ENCODE measurements around the gene PELI2. TPM values are rescaled to one million over a fixed set of nuclear protein-coding genes. Genes with fewer than 3 reads are reported as not detected.

PELI2 gene
- total RNA-seq, 2 donors from 2014 or later: 31.6 to 41.8 TPM

DNA sequence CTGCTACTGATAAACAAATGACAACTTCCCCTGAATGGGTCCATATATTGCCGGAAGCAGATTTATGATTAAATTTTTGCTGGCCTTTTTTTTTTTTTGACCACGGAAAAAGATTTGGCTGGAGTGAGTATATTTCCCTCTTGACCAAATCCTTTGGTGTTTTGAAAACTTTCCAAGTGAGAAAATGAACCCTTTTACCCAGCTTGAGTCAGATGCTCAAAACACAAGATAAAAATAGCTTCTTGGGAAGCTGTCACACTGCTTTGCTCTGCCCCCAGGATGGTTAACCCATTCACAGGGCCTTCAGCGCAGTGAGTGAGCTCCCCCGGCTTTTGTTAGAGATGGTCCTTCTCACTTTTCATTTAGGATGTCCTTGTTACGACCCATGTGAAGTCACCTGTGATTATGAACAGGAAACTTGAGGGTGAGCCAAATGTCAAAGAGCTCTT lies 224.3 kb downstream of the PELI2 start:
- no peak overlapping the region for H3K4me3 ChIP-seq
- ATAC-seq (peak; percentile 28), DNase-seq (no peak)
- no peaks in the 10 kb centered on the region for H3K9me3 ChIP-seq
- intact Hi-C loops (cut with DNase I): no loop called here
- no peak overlapping the region for H3K27ac ChIP-seq
- no peaks in the 10 kb centered on the region for H3K27me3 ChIP-seq
- no peaks in the 10 kb centered on the region for H3K4me1 ChIP-seq
- H3K36me3 ChIP-seq (replicated peaks in 1 of 2; ENCODE audit: insufficient read depth in 1 of 2, low read depth in 2 of 2): no peaks in the 10 kb centered on the region
- WGBS, 2 donors: 59 to 90% methylated on average over 5 of the region's 5 CpGs
- TF ChIP-seq POLR2A (IDR thresholded peaks at IDR 0.05): no peak
- TF ChIP-seq, protein P1, sequence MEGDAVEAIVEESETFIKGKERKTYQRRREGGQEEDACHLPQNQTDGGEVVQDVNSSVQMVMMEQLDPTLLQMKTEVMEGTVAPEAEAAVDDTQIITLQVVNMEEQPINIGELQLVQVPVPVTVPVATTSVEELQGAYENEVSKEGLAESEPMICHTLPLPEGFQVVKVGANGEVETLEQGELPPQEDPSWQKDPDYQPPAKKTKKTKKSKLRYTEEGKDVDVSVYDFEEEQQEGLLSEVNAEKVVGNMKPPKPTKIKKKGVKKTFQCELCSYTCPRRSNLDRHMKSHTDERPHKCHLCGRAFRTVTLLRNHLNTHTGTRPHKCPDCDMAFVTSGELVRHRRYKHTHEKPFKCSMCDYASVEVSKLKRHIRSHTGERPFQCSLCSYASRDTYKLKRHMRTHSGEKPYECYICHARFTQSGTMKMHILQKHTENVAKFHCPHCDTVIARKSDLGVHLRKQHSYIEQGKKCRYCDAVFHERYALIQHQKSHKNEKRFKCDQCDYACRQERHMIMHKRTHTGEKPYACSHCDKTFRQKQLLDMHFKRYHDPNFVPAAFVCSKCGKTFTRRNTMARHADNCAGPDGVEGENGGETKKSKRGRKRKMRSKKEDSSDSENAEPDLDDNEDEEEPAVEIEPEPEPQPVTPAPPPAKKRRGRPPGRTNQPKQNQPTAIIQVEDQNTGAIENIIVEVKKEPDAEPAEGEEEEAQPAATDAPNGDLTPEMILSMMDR (IDR thresholded peaks at IDR 0.05): no peak

DNA sequence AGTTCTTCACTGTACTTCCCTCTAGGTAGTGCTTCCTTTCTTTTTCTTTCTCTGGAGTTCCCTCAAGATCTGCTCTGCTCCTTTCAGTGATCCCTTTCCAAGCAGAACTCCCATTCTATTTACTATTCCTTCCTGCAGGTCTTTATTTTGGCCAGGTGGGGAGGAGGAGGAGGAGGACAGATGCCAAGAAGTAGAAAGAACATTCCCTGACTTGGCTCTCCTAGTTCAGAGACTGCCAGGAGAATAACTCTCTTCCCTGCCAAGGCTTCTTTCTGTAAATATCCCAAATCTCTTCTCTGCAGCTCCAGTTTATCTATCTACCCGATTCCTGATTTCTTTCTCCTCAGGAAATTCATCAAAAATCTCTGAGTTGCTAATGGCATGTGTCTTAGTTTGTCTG lies 231.7 kb downstream of the PELI2 start:
- intact Hi-C loops (cut with DNase I): no loop called here
- no peak for TF ChIP-seq POLR2A (IDR thresholded peaks at IDR 0.05)
- TF ChIP-seq, protein P1 (IDR thresholded peaks at IDR 0.05): no peak
- Histone ChIP-seq H3K27ac (no peak overlapping the region), H3K4me1 (no peaks in the 10 kb centered on the region), H3K9me3 (no peaks in the 10 kb centered on the region), H3K4me3 (no peak overlapping the region), H3K36me3 (replicated peaks in 1 of 2; ENCODE audit: insufficient read depth in 1 of 2, low read depth in 2 of 2) (no peaks in the 10 kb centered on the region), H3K27me3 (no peaks in the 10 kb centered on the region)
- no peak for ATAC-seq
- DNase-seq: no peak
- WGBS, 2 donors: 40 to 41% methylated on average over 1 of the region's 1 CpG
